ENCODE results near the gene C1QL4.
"Not testable (repeated sequence)": the region's sequence is repeated elsewhere in the genome, so short reads cannot be mapped to it uniquely, and the experiment has no call there.

C1QL4 gene

DNA sequence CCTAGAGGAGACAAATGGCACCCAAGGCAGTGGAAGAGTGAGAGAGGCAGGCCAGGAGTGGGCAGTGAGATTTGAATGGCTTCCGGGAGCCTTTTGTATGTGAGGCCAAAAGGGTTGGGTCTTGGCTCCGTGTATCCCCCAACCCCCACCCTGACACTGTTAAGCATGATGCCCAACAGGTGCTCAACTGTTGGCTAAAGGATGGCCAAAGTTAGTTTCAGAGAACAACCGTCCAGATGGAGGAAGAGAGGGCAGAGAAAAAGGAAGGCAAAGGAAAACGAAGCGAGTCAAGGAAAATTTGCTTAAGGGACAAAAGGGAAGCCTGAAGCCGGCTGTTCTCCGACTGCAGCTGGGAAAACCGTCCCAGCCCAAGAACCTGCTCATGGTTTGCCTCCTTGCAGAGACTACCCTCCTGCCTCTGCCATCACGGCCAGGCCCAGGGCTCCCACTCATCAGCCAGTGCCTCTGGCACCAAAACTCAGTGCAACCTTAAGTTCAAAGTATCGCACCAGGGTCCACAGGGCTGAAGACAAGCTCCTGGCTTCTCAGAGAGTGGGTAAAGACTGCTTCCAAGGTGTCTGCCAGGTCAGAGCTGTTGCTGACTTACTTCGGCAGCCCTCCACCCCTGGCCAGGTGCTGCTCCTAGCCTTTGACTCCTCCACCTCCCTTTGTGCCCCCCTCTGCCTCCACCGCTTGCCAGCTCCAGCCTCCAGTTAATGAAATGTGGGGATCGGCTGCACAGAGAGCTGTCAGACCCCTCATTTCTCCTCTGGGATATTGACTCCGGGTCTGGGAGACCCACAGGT lies 4.2 kb upstream of the C1QL4 start:
- Histone ChIP-seq H3K79me2 (ENCODE audit: control insufficient read depth, insufficient read depth, low read length, unreplicated experiment) (no peaks in the 10 kb centered on the region), H3K4me3 (ENCODE audit: low read depth, low read length) (no peak overlapping the region), H3K27me3 (ENCODE audit: insufficient read depth, low read length) (peaks cover 68% of the 10 kb centered on the region), H3K4me1 (ENCODE audit: control insufficient read depth, insufficient read depth, low read length, unreplicated experiment) (peaks cover 6% of the 10 kb centered on the region), H3K36me3 (ENCODE audit: insufficient read depth, low read length) (no peaks in the 10 kb centered on the region), H2AFZ (ENCODE audit: low read length, unreplicated experiment) (no peak overlapping the region), H3K27ac (ENCODE audit: low read depth, low read length) (no peak overlapping the region)

- Histone ChIP-seq H3K4me3 (ENCODE audit: low read depth, low read length) (no peak overlapping the region), H3K79me2 (ENCODE audit: control insufficient read depth, insufficient read depth, low read length, unreplicated experiment) (no peaks in the 10 kb centered on the region), H3K27ac (ENCODE audit: low read depth, low read length) (no peak overlapping the region), H3K27me3 (ENCODE audit: insufficient read depth, low read length) (peaks cover 68% of the 10 kb centered on the region), H2AFZ (ENCODE audit: low read length, unreplicated experiment) (no peak overlapping the region), H3K4me1 (ENCODE audit: control insufficient read depth, insufficient read depth, low read length, unreplicated experiment) (peaks cover 6% of the 10 kb centered on the region), H3K36me3 (ENCODE audit: insufficient read depth, low read length) (no peaks in the 10 kb centered on the region)
Measured at GRCh38 chr12:49340095-49340870, 3.3 kb upstream of the C1QL4 start.

- Histone ChIP-seq H2AFZ (ENCODE audit: low read length, unreplicated experiment) (no peak overlapping the region), H3K4me1 (ENCODE audit: control insufficient read depth, insufficient read depth, low read length, unreplicated experiment) (peaks cover 6% of the 10 kb centered on the region), H3K36me3 (ENCODE audit: insufficient read depth, low read length) (no peaks in the 10 kb centered on the region), H3K27me3 (ENCODE audit: insufficient read depth, low read length) (peaks cover 66% of the 10 kb centered on the region), H3K4me3 (ENCODE audit: low read depth, low read length) (no peak overlapping the region), H3K27ac (ENCODE audit: low read depth, low read length) (no peak overlapping the region), H3K79me2 (ENCODE audit: control insufficient read depth, insufficient read depth, low read length, unreplicated experiment) (no peaks in the 10 kb centered on the region)
Measured at GRCh38 chr12:49339464-49339861, 2.5 kb upstream of the C1QL4 start.

GRCh38 chr12:49338830-49339463 lies 2.0 kb upstream of the C1QL4 start:
- Histone ChIP-seq H3K4me3 (ENCODE audit: low read depth, low read length) (no peak overlapping the region), H3K27ac (ENCODE audit: low read depth, low read length) (no peak overlapping the region), H2AFZ (ENCODE audit: low read length, unreplicated experiment) (no peak overlapping the region), H3K79me2 (ENCODE audit: control insufficient read depth, insufficient read depth, low read length, unreplicated experiment) (no peaks in the 10 kb centered on the region), H3K4me1 (ENCODE audit: control insufficient read depth, insufficient read depth, low read length, unreplicated experiment) (peaks cover 6% of the 10 kb centered on the region), H3K27me3 (ENCODE audit: insufficient read depth, low read length) (peaks cover 63% of the 10 kb centered on the region), H3K36me3 (ENCODE audit: insufficient read depth, low read length) (no peaks in the 10 kb centered on the region)

DNA sequence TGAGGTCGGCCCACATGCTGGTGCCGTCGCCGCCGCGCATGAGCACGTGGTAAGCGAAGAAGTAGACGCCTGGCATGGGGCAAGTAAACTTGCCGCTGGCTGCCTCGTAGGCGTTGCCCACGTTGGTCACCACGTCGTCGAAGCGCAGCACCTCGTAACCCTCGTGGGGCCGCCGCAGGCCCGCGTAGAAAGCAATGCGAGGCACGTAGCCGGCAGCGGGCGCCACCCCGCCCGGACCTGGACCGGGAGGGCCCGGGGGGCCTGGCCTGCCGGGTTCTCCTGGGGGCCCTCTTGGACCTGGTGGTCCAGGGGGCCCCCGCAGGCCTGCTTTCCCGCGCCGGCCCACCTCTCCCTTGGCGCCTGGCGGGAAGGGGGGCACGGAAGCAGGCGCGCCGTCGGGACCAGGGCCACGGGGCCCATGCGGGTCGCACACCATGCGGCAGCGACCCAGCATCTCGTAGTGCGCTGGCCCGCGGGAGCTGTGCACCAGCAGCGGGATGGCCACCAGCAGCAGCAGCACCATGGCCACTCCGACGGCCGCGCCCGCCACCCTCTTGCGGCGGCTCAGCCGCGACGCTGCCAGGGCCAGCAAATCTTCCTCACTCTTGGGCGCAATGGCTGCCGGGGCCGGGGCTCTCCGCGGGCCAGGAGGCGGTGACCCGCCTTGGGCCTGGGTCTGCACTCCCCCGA lies 888 bp downstream of the C1QL4 start:
- Histone ChIP-seq H3K36me3 (ENCODE audit: insufficient read depth, low read length) (no peaks in the 10 kb centered on the region), H3K4me3 (ENCODE audit: low read depth, low read length) (peak overlapping the region; percentile 55), H2AFZ (ENCODE audit: low read length, unreplicated experiment) (no peak overlapping the region), H3K4me1 (ENCODE audit: control insufficient read depth, insufficient read depth, low read length, unreplicated experiment) (no peaks in the 10 kb centered on the region), H3K79me2 (ENCODE audit: control insufficient read depth, insufficient read depth, low read length, unreplicated experiment) (no peaks in the 10 kb centered on the region), H3K27ac (ENCODE audit: low read depth, low read length) (no peak overlapping the region), H3K27me3 (ENCODE audit: insufficient read depth, low read length) (peaks cover 36% of the 10 kb centered on the region)

GRCh38 chr12:49335118-49335954 lies 1.7 kb downstream of the C1QL4 start:
- Histone ChIP-seq H3K36me3 (ENCODE audit: insufficient read depth, low read length) (no peaks in the 10 kb centered on the region), H3K27ac (ENCODE audit: low read depth, low read length) (no peak overlapping the region), H3K79me2 (ENCODE audit: control insufficient read depth, insufficient read depth, low read length, unreplicated experiment) (no peaks in the 10 kb centered on the region), H3K4me1 (ENCODE audit: control insufficient read depth, insufficient read depth, low read length, unreplicated experiment) (no peaks in the 10 kb centered on the region), H2AFZ (ENCODE audit: low read length, unreplicated experiment) (no peak overlapping the region), H3K27me3 (ENCODE audit: insufficient read depth, low read length) (peaks cover 29% of the 10 kb centered on the region), H3K4me3 (ENCODE audit: low read depth, low read length) (no peak overlapping the region)

DNA sequence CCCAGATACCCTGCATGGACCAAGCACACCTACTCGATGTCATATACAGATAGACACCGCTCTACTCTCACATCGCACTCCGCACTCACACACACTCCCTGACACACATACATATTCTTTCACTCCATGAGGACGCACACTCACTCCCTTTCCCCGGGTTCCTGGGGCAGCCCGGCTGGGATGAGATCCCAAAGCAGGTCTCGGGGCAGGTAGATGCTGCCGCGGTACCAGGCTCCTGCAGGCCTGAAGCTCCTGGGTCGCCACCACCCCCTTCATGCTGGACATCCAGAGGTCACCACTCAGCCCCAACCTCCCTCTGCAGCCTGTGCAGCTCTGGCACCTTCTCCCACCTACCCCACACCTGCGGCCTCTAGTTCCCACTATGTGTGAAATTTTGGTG lies 2.3 kb downstream of the C1QL4 start:
- no peak overlapping the region for H2AFZ ChIP-seq (ENCODE audit: low read length, unreplicated experiment)
- no peaks in the 10 kb centered on the region for H3K4me1 ChIP-seq (ENCODE audit: control insufficient read depth, insufficient read depth, low read length, unreplicated experiment)
- H3K79me2 ChIP-seq (ENCODE audit: control insufficient read depth, insufficient read depth, low read length, unreplicated experiment), result no peaks in the 10 kb centered on the region
- H3K4me3 ChIP-seq (ENCODE audit: low read depth, low read length), result no peak overlapping the region
- no peaks in the 10 kb centered on the region for H3K36me3 ChIP-seq (ENCODE audit: insufficient read depth, low read length)
- peaks cover 25% of the 10 kb centered on the region for H3K27me3 ChIP-seq (ENCODE audit: insufficient read depth, low read length)
- H3K27ac ChIP-seq (ENCODE audit: low read depth, low read length), result no peak overlapping the region

DNA sequence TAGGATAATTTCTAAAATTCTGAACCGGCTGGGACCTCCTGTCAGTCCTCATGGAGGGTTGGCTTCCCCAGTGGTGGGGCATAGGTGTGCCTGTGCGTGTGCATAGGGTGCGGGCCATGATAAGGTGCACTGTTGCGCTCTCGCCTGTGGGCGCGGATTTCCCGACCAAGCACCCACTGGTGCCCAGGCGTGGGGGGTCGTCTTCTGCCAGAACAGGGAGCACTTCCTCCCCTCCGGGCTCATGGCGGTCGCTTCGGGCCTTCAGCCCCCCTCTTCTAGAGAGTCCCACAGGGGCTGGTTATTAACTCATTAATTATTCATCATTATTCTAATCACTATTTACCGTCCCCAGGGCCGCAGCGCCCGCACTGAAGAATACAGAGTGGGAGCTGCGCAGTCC lies 2.8 kb downstream of the C1QL4 start:
- no peak overlapping the region for H2AFZ ChIP-seq (ENCODE audit: low read length, unreplicated experiment)
- no peaks in the 10 kb centered on the region for H3K79me2 ChIP-seq (ENCODE audit: control insufficient read depth, insufficient read depth, low read length, unreplicated experiment)
- H3K4me1 ChIP-seq (ENCODE audit: control insufficient read depth, insufficient read depth, low read length, unreplicated experiment), result no peaks in the 10 kb centered on the region
- no peaks in the 10 kb centered on the region for H3K36me3 ChIP-seq (ENCODE audit: insufficient read depth, low read length)
- no peak overlapping the region for H3K4me3 ChIP-seq (ENCODE audit: low read depth, low read length)
- peaks cover 25% of the 10 kb centered on the region for H3K27me3 ChIP-seq (ENCODE audit: insufficient read depth, low read length)
- no peak overlapping the region for H3K27ac ChIP-seq (ENCODE audit: low read depth, low read length)

- H3K27me3 ChIP-seq (ENCODE audit: insufficient read depth, low read length), result peaks cover 25% of the 10 kb centered on the region
- H2AFZ ChIP-seq (ENCODE audit: low read length, unreplicated experiment); H3K79me2 ChIP-seq (ENCODE audit: control insufficient read depth, insufficient read depth, low read length, unreplicated experiment); H3K27ac ChIP-seq (ENCODE audit: low read depth, low read length); H3K4me1 ChIP-seq (ENCODE audit: control insufficient read depth, insufficient read depth, low read length, unreplicated experiment); H3K4me3 ChIP-seq (ENCODE audit: low read depth, low read length); H3K36me3 ChIP-seq (ENCODE audit: insufficient read depth, low read length): not testable (repeated sequence)
Measured at GRCh38 chr12:49333778-49334177, 3.2 kb downstream of the C1QL4 start.

DNA sequence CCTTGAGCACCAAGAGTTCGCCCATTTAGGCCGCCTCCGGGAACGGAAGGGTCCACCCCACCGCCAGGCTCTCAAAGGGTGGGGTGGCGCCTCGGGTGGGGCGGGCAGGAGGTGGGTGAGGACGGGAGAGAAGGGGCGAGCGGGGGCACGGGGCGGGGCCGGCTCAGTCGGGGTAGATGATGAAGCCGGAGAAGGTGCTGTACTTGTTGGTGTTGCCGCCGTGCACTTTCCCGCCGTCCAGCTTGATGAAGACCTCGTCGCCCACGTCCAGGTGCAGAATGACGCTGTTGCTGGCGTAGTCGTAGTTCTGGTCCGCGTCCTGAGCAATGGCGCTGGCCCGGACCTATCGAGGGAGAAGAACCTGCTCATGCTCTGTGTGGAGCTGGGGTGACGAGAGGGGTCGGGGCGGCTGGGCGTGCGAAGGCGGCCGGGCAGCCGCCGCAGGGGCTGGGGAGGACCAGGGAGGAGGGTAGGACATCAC lies 4.1 kb downstream of the C1QL4 start:
- Histone ChIP-seq H3K27me3 (ENCODE audit: insufficient read depth, low read length) (peaks cover 25% of the 10 kb centered on the region), H3K27ac (ENCODE audit: low read depth, low read length) (no peak overlapping the region), H2AFZ (ENCODE audit: low read length, unreplicated experiment) (no peak overlapping the region), H3K79me2 (ENCODE audit: control insufficient read depth, insufficient read depth, low read length, unreplicated experiment) (no peaks in the 10 kb centered on the region), H3K36me3 (ENCODE audit: insufficient read depth, low read length) (no peaks in the 10 kb centered on the region), H3K4me3 (ENCODE audit: low read depth, low read length) (no peak overlapping the region), H3K4me1 (ENCODE audit: control insufficient read depth, insufficient read depth, low read length, unreplicated experiment) (no peaks in the 10 kb centered on the region)
